ENCODE results near the gene ZNF778.

The ZNF778 gene

DNA sequence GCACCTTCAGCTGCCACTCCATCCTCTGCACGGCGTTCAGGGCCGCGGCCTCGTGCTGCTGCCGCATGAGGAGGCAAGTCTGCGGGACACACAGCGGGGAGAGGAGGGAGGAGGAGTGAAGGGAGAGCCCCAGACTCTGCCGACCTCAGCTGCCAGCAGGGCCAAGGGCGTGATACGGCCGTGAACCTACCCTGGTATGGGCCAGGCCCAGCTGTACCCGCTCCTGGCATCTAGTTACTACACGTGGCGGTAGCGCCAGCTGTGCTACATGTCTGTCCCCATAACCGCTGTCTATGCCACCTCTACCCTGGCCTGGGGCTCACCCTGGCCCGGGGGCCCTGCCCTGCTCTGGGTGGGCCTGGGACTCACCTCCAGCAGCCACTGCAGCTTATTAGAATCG is 51.1 kb downstream of the ZNF778 start:
- H3K4me3 ChIP-seq (ENCODE audit: low read length) = no peak overlapping the region
- no peak for DNase-seq (ENCODE audit: low read depth)
- TF ChIP-seq, protein P1, sequence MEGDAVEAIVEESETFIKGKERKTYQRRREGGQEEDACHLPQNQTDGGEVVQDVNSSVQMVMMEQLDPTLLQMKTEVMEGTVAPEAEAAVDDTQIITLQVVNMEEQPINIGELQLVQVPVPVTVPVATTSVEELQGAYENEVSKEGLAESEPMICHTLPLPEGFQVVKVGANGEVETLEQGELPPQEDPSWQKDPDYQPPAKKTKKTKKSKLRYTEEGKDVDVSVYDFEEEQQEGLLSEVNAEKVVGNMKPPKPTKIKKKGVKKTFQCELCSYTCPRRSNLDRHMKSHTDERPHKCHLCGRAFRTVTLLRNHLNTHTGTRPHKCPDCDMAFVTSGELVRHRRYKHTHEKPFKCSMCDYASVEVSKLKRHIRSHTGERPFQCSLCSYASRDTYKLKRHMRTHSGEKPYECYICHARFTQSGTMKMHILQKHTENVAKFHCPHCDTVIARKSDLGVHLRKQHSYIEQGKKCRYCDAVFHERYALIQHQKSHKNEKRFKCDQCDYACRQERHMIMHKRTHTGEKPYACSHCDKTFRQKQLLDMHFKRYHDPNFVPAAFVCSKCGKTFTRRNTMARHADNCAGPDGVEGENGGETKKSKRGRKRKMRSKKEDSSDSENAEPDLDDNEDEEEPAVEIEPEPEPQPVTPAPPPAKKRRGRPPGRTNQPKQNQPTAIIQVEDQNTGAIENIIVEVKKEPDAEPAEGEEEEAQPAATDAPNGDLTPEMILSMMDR (conservative IDR thresholded peaks at IDR 0.05; ENCODE audit: low read length) = no peak

GRCh38 chr16:89268987-89269735 is 51.7 kb downstream of the ZNF778 start:
- TF ChIP-seq, protein P1 (conservative IDR thresholded peaks at IDR 0.05; ENCODE audit: low read length) = no peak
- no peak overlapping the region for H3K4me3 ChIP-seq (ENCODE audit: low read length)
- no peak for DNase-seq (ENCODE audit: low read depth)

DNA sequence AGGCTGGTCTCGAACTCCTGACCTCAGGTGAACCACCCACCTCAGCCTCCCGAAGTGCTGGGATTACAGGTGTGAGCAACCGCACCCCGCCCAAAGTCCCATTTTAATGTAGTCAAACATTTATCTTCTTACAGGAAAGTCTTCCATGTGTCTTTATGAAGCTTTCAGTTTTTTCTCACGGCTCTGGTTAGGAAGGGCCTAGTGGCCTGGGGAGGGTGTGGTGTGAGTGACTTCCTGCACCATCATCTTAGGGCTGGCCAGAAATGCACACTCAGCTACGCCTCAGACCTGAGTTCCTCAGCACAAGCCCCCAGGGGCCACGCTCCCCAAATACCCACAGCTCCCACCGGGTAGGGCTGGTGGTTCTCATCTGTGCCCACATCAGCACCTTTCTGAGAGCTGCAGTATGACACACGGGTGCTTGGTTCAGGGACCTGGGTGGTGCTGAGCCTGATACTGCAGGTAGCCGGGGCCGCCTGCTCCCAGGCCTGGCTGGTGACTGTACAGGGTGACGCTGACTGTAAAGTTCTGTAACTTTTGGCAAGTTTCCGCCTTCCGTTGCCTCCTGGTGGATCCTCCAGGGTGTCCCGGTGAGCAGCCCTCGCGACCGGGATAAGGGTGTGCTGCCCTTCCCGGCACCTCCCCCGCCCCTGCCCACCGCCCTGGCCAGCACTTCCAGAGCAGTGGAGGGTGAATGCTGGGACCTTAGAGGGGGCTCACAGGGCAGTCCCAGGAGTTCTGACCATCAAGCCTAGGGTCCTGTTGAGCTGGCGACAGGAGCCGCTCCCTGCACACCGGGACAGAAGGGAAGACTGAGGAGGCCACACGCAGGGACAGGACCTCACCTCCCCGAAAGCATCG is 52.5 kb downstream of the ZNF778 start:
- DNase-seq (ENCODE audit: low read depth) = no peak
- TF ChIP-seq, protein P1 (conservative IDR thresholded peaks at IDR 0.05; ENCODE audit: low read length) = no peak

DNA sequence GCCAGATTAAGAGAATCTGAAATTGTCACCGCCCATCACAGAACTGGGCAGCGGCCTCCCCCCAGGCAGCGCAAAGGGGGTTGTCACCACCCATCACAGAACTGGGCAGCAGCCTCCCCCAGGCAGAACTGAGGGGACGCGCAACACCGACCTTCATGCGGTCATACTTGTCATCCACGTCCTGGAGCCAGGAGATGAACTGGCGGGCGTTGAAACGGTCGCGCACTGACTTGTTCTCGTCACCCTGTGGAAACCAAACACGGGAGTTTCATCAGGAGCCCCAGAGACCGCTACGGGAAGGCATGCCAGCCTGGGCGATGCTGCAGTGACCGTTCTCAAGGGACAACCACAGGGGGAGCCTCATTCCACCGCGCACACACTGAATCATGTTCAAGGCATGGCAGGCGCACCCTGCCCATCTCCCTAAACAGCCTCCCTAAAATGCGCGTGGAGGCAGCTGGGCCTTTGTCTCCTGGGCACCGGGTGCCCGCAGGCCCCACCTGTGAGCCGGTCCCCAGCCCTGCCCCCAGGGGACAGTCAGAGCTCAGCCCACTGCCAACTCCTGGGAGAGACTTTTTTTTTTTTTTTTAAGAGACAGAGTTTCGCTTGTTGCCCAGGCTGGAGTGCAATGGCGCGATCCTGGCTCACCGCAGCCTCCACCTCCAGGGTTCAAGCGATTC is 53.3 kb downstream of the ZNF778 start:
- DNase-seq (ENCODE audit: low read depth) = no peak
- TF ChIP-seq, protein P1 (conservative IDR thresholded peaks at IDR 0.05; ENCODE audit: low read length) = no peak
- H3K4me3 ChIP-seq (ENCODE audit: low read length) = no peak overlapping the region

More for the DNA sequence above, 52.5 kb downstream of the ZNF778 start:
- H3K4me3 ChIP-seq (ENCODE audit: low read length) = no peak overlapping the region

GRCh38 chr16:89272631-89273030 is 55.1 kb downstream of the ZNF778 start:
- no peak overlapping the region for H3K4me3 ChIP-seq (ENCODE audit: low read length)
- TF ChIP-seq, protein P1 (conservative IDR thresholded peaks at IDR 0.05; ENCODE audit: low read length) = no peak
- no peak for DNase-seq (ENCODE audit: low read depth)

DNA sequence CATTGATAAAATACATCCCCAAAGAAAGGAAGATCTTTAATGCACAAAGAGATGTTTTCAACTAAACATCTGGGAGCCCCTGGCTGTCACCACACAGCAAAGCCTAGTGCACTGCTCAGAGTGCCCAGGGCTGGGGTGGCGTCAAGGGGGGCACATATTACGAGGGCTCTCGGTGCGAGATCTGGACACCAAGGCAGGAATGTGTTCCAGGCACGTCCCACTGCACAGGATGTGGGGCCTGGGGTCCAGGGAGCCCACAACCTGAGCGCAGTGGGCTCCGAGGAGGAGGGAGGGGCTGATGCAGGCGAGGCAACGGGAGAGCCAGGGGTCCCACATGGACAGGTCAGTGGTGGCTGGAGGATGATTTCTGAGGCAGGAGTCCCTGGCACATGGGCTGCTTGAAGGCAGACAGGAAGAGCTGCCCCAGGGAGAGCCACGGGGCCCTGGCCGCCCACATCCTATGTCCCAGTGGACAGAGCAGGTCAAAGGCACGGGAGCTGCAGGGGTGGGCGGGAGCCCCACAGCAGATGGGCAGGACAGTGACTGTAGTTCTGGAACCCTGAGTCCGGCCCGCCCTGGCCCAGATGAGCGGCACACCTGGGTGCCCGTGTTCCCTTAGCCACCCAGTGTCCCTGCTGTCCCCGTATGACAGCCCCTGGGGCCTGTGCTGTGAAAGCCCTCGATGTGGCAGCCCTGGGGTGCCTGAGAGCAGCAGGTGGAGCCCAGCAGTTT is 56.4 kb downstream of the ZNF778 start:
- DNase-seq (ENCODE audit: low read depth) = no peak
- TF ChIP-seq, protein P1 (conservative IDR thresholded peaks at IDR 0.05; ENCODE audit: low read length) = no peak
- H3K4me3 ChIP-seq (ENCODE audit: low read length) = no peak overlapping the region
